Fibroblast of pulmonary artery (primary cell): ENCODE measurements around the gene LCNL1.

Experiments used
- DNase-seq: peaks from one replicate; pipeline ENCODE4 v3.0.0-alpha.2; 2010; ENCODE audit warnings: low read depth
- H3K4me3 ChIP-seq: replicated peaks from 2 replicates; pipeline ENCODE4 v1.5.1; 2011; ENCODE audit warnings: low read depth, mild to moderate bottlenecking, control low read depth, low read length, moderate library complexity
- TF ChIP-seq, protein P1 (sequence below): IDR thresholded peaks from 2 replicates; pipeline ENCODE4 v1.5.1; 2011; ENCODE audit warnings: mild to moderate bottlenecking, control low read depth, low read length, inconsistent platforms; ENCODE audit errors: missing control alignments

LCNL1 gene

GRCh38 chr9:137009217-137009616 is 26.4 kb downstream of the LCNL1 start:
- DNase-seq = no peak
- TF ChIP-seq, protein P1, sequence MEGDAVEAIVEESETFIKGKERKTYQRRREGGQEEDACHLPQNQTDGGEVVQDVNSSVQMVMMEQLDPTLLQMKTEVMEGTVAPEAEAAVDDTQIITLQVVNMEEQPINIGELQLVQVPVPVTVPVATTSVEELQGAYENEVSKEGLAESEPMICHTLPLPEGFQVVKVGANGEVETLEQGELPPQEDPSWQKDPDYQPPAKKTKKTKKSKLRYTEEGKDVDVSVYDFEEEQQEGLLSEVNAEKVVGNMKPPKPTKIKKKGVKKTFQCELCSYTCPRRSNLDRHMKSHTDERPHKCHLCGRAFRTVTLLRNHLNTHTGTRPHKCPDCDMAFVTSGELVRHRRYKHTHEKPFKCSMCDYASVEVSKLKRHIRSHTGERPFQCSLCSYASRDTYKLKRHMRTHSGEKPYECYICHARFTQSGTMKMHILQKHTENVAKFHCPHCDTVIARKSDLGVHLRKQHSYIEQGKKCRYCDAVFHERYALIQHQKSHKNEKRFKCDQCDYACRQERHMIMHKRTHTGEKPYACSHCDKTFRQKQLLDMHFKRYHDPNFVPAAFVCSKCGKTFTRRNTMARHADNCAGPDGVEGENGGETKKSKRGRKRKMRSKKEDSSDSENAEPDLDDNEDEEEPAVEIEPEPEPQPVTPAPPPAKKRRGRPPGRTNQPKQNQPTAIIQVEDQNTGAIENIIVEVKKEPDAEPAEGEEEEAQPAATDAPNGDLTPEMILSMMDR = no peak
- no peak overlapping the region for H3K4me3 ChIP-seq

- no peak for DNase-seq
- TF ChIP-seq, protein P1 = no peak
- H3K4me3 ChIP-seq = no peak overlapping the region
Measured at GRCh38 chr9:137009938-137010732, 27.3 kb downstream of the LCNL1 start.

- TF ChIP-seq, protein P1 = no peak
- H3K4me3 ChIP-seq = no peak overlapping the region
- no peak for DNase-seq
Measured at GRCh38 chr9:137011156-137011555, 28.4 kb downstream of the LCNL1 start.

- TF ChIP-seq, protein P1 = no peak
- no peak for DNase-seq
- no peak overlapping the region for H3K4me3 ChIP-seq
Measured at GRCh38 chr9:137011907-137012675, 29.3 kb downstream of the LCNL1 start.

- no peak for DNase-seq
- TF ChIP-seq, protein P1 = no peak
- H3K4me3 ChIP-seq = no peak overlapping the region
Measured at GRCh38 chr9:137012694-137013570, 30.1 kb downstream of the LCNL1 start.

- DNase-seq = no peak
- TF ChIP-seq, protein P1 = no peak
- H3K4me3 ChIP-seq = no peak overlapping the region
Measured at GRCh38 chr9:137013571-137013940, 30.8 kb downstream of the LCNL1 start.
